ENCODE results near the gene VCL. TPM values are rescaled to one million over a fixed set of nuclear protein-coding genes. Genes with fewer than 3 reads are reported as not detected.
"Not testable (repeated sequence)": the region's sequence is repeated elsewhere in the genome, so short reads cannot be mapped to it uniquely, and the experiment has no call there.

VCL gene
- total RNA-seq, 1 experiment from 2014 or later: 378 TPM

DNA sequence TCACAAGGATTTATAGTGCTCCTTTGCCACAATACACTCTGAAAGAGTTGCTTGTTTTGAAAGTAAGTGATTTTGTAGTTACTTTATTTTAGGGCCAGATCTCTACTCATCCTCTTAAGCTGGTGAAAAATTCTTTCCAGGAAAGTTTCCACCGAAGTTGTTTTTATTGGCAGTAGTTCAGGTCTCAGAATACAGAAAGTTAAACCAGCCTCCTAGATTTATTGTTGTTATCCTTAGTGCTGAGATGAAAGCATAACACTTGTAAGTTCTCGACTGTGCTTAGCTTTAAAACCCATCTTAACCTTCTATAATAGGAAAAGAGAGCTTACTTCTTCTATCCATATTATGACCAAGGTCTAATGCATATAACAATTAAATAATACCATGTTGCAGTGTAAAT is 147.2 kb downstream of the VCL start:
- no peak overlapping the region for H3K4me3 ChIP-seq
- peaks cover 4% of the 10 kb centered on the region; the same call in 1 of the 2 replicates for H3K36me3 ChIP-seq
- peak in 1 of 2 experiments; percentile 72 for DNase-seq (ENCODE audit: low read depth in 1 of 2, low spot score in 2 of 2)
- H3K27me3 ChIP-seq (replicated peaks): no peaks in the 10 kb centered on the region
- no peak overlapping the region for H3K27ac ChIP-seq
- H3K9me3 ChIP-seq (replicated peaks): no peaks in the 10 kb centered on the region
- peaks cover 10% of the 10 kb centered on the region for H3K4me1 ChIP-seq (replicated peaks)

DNA sequence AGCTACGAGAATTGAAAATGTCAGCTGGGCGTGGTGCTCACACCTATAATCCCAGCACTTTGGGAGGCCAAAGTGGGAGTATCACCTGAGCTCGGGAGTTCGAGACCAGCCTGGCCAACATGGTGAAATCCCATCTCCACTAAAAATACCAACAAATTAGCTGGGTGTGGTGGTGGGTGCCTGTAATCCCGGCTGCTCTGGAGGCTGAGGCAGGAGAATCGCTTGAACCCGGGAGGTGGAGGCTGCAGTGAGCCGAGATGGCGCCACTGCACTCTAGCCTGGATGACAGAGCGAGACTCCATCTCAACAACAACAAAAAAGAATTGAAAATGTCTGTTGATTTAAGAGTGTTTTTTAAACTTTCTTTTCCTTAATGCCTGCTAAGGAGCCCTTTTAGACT is 149.1 kb downstream of the VCL start:
- not testable (repeated sequence) for H3K4me1 ChIP-seq (replicated peaks); H3K36me3 ChIP-seq; H3K27ac ChIP-seq; DNase-seq (ENCODE audit: low read depth in 1 of 2, low spot score in 2 of 2); H3K9me3 ChIP-seq (replicated peaks); H3K27me3 ChIP-seq (replicated peaks); H3K4me3 ChIP-seq

GRCh38 chr10:74150204-74150989 is 152.5 kb downstream of the VCL start, which contains the start of gene AP3M1:
AP3M1 (minus strand) TSS chr10:74150828; CDS start chr10:74138379, 12,449 bp downstream.
- Histone ChIP-seq H3K4me1 (replicated peaks) (peaks cover 4% of the 10 kb centered on the region), H3K9me3 (replicated peaks) (no peaks in the 10 kb centered on the region), H3K27ac (peak within 1 kb of the TSS; percentile 84), H3K27me3 (replicated peaks) (no peaks in the 10 kb centered on the region), H3K36me3 (no peaks in the 10 kb centered on the region; the same call in 1 of the 2 replicates), H3K4me3 (peak within 1 kb of the TSS; percentile 67)
- DNase-seq (ENCODE audit: low read depth in 1 of 2, low spot score in 2 of 2): peak in 1 of 2 experiments; percentile 99

- Histone ChIP-seq H3K36me3 (no peaks in the 10 kb centered on the region; the same call in 1 of the 2 replicates), H3K27me3 (replicated peaks) (no peaks in the 10 kb centered on the region), H3K27ac (peak within 1 kb of the TSS; percentile 84)
These were observed 153.3 kb downstream of the VCL start, which contains the start of gene ADK for GRCh38 chr10:74150990-74151878. ADK (plus strand) TSS chr10:74151221; CDS start chr10:74151279, 58 bp downstream.

GRCh38 chr10:74151879-74152722 is 154.2 kb downstream of the VCL start:
- peak overlapping the region; percentile 67 for H3K4me3 ChIP-seq
- H3K27me3 ChIP-seq (replicated peaks): no peaks in the 10 kb centered on the region
- H3K9me3 ChIP-seq (replicated peaks): no peaks in the 10 kb centered on the region
- H3K27ac ChIP-seq: no peak overlapping the region
- peaks cover 4% of the 10 kb centered on the region; the same call in 1 of the 2 replicates for H3K4me1 ChIP-seq (replicated peaks)
- no peak for DNase-seq (ENCODE audit: low read depth in 1 of 2, low spot score in 2 of 2)
- no peaks in the 10 kb centered on the region; the same call in 1 of the 2 replicates for H3K36me3 ChIP-seq

More at GRCh38 chr10:74150990-74151878, 153.3 kb downstream of the VCL start, which contains the start of gene ADK:
- H3K9me3 ChIP-seq (replicated peaks): no peaks in the 10 kb centered on the region
- peaks cover 4% of the 10 kb centered on the region; the same call in 1 of the 2 replicates for H3K4me1 ChIP-seq (replicated peaks)
- peak; percentile 99 to 100 for DNase-seq (ENCODE audit: low read depth in 1 of 2, low spot score in 2 of 2)
- H3K4me3 ChIP-seq: peak within 1 kb of the TSS; percentile 67

DNA sequence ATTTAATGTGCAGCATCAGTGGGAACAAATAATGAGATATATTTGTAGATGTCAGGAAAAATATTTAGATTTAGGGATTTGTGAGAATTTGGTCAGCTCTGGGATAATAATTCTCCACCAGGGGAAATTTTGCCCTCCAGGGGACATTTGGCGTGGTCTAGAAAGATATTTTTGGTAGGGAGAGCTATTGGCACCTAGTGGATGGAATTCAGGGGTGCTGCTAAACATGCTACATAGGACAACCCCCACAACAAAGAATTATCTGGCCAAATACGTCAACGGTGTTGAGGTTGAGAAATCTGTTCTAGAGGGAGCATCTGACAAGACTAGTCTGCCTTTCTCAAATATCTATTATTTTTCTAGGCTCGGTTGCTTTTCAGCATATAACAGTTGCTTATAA is 155.2 kb downstream of the VCL start:
- no peaks in the 10 kb centered on the region; the same call in 1 of the 2 replicates for H3K36me3 ChIP-seq
- H3K9me3 ChIP-seq (replicated peaks): no peaks in the 10 kb centered on the region
- peaks cover 4% of the 10 kb centered on the region; the same call in 1 of the 2 replicates for H3K4me1 ChIP-seq (replicated peaks)
- no peak overlapping the region for H3K4me3 ChIP-seq
- no peak overlapping the region for H3K27ac ChIP-seq
- no peaks in the 10 kb centered on the region for H3K27me3 ChIP-seq (replicated peaks)
- DNase-seq (ENCODE audit: low read depth in 1 of 2, low spot score in 2 of 2): no peak

DNA sequence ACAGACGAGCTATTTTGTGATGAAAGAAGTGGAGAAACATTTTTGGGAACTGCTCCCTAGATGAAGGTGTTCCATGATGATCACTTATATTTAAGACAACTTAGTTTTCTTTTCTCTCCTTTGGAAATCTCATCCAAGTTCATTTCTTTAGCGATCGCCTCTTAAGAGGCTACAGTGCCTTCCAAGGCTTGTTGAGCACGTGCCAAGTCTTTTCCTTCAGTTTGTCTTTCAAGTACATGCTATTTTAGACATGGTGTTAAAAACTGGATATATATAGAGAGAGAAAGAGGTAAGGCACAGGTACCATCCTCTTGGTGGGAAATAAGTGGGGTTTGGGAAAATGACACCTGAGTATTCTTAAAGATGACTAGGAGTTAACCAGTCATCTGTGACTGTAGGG is 155.8 kb downstream of the VCL start:
- H3K9me3 ChIP-seq (replicated peaks): no peaks in the 10 kb centered on the region
- H3K36me3 ChIP-seq: no peaks in the 10 kb centered on the region; the same call in 1 of the 2 replicates
- H3K4me3 ChIP-seq: no peak overlapping the region
- H3K27me3 ChIP-seq (replicated peaks): no peaks in the 10 kb centered on the region
- no peak for DNase-seq (ENCODE audit: low read depth in 1 of 2, low spot score in 2 of 2)
- no peak overlapping the region for H3K27ac ChIP-seq
- peaks cover 4% of the 10 kb centered on the region; the same call in 1 of the 2 replicates for H3K4me1 ChIP-seq (replicated peaks)

DNA sequence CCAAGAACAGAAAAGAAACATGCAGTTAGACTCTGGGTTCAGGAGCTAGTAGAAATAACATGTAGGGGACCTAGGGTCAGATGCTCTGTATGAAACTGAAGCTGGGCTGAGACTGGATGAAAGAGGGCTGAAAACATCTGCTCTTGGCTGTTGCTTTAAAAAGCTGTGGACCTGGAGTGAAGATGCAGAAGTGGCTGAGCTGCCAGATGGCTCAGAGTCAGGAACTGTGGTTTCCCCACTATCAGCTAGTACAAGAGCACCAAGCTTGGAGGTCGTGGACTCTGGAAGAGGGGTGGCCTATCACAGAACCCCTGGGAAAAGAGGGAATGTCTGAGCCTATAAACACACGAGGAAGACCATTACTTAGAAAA is 159.0 kb downstream of the VCL start:
- no peak for DNase-seq (ENCODE audit: low read depth in 1 of 2, low spot score in 2 of 2)
- Histone ChIP-seq H3K4me3 (no peak overlapping the region), H3K27me3 (replicated peaks) (no peaks in the 10 kb centered on the region), H3K4me1 (replicated peaks) (no peaks in the 10 kb centered on the region), H3K27ac (no peak overlapping the region), H3K36me3 (no peaks in the 10 kb centered on the region), H3K9me3 (replicated peaks) (no peaks in the 10 kb centered on the region)

- Histone ChIP-seq H3K4me3 (no peak overlapping the region), H3K9me3 (replicated peaks) (no peaks in the 10 kb centered on the region), H3K27me3 (replicated peaks) (no peaks in the 10 kb centered on the region), H3K36me3 (no peaks in the 10 kb centered on the region), H3K4me1 (replicated peaks) (peaks cover 20% of the 10 kb centered on the region; the same call in 1 of the 2 replicates), H3K27ac (no peak overlapping the region)
- no peak for DNase-seq (ENCODE audit: low read depth in 1 of 2, low spot score in 2 of 2)
These were observed 162.1 kb downstream of the VCL start for GRCh38 chr10:74160013-74160412.

- Histone ChIP-seq H3K36me3 (no peaks in the 10 kb centered on the region), H3K27ac (no peak overlapping the region)
- DNase-seq (ENCODE audit: low read depth in 1 of 2, low spot score in 2 of 2): peak in 1 of 2 experiments; percentile 32
These were observed 165.6 kb downstream of the VCL start for GRCh38 chr10:74163319-74164068.

GRCh38 chr10:74164716-74165529 is 167.0 kb downstream of the VCL start:
- DNase-seq (ENCODE audit: low read depth in 1 of 2, low spot score in 2 of 2): no peak
- Histone ChIP-seq H3K27ac (no peak overlapping the region), H3K4me3 (no peak overlapping the region), H3K36me3 (no peaks in the 10 kb centered on the region), H3K9me3 (replicated peaks) (no peaks in the 10 kb centered on the region), H3K4me1 (replicated peaks) (peaks cover 28% of the 10 kb centered on the region), H3K27me3 (replicated peaks) (no peaks in the 10 kb centered on the region)

More at GRCh38 chr10:74163319-74164068, 165.6 kb downstream of the VCL start:
- Histone ChIP-seq H3K4me3 (no peak overlapping the region), H3K27me3 (replicated peaks) (no peaks in the 10 kb centered on the region), H3K4me1 (replicated peaks) (peaks cover 28% of the 10 kb centered on the region), H3K9me3 (replicated peaks) (no peaks in the 10 kb centered on the region)

- H3K4me1 ChIP-seq (replicated peaks): peaks cover 28% of the 10 kb centered on the region
- no peaks in the 10 kb centered on the region for H3K27me3 ChIP-seq (replicated peaks)
- H3K36me3 ChIP-seq: no peaks in the 10 kb centered on the region
- H3K9me3 ChIP-seq (replicated peaks): no peaks in the 10 kb centered on the region
- H3K27ac ChIP-seq: no peak overlapping the region
- no peak for DNase-seq (ENCODE audit: low read depth in 1 of 2, low spot score in 2 of 2)
- no peak overlapping the region for H3K4me3 ChIP-seq
These were observed 167.6 kb downstream of the VCL start for GRCh38 chr10:74165530-74165901.

Measured in SJSA1 (cell line).